Glomerular visceral epithelial cell (primary cell): Measurements from ENCODE around the gene CCL4.
A peak's percentile ranks its signal among the peaks of the same experiment; 100 is the strongest.

Experiments used
- DNase-seq: peaks from one replicate; pipeline ENCODE4 v3.0.0-alpha.2; 2016; ENCODE audit errors: extremely low spot score

The CCL4 gene

DNA sequence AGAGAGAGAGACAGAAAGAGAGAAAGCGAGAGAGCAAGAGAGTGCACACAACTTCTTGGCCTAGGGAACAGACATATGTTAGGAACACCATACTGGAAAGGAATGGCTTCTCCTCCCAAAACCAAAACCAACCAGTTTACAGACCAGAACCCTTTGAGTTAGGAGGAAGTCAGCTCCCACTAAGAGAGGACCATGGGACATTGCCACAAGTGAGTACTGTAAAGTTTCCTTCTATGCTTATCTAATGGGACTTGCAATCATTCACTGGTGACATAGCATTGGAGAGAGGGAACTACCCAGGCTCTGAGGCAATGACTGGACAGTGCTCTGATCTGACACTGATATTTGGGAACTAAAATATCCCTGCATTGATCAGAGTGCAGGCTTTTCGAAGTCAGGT lies 40.4 kb downstream of the CCL4 start:
- no peak for DNase-seq

- DNase-seq: no peak
These were observed 41.5 kb downstream of the CCL4 start for GRCh38 chr17:36144981-36145729.

DNA sequence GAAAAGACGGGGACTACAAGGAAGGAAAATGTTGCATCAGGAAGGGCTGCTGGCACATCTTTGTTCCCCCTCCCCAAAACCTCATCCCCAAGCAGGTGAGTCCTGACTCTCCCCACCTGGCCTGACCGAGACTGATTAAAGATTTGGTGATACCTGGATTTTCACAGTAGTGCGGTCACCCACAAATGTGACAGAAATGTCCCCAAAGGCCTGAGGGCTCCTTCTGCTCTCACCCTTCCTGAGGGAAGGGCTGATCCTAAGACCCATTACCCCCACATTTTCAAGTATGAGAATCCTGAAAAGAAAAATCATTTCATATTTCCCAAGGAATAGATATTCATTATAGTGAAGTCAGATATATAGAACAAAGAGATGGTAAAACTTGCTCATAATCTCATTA lies 44.0 kb downstream of the CCL4 start:
- DNase-seq: no peak

GRCh38 chr17:36148559-36149295 lies 45.1 kb downstream of the CCL4 start:
- peak; percentile 59 for DNase-seq

DNA sequence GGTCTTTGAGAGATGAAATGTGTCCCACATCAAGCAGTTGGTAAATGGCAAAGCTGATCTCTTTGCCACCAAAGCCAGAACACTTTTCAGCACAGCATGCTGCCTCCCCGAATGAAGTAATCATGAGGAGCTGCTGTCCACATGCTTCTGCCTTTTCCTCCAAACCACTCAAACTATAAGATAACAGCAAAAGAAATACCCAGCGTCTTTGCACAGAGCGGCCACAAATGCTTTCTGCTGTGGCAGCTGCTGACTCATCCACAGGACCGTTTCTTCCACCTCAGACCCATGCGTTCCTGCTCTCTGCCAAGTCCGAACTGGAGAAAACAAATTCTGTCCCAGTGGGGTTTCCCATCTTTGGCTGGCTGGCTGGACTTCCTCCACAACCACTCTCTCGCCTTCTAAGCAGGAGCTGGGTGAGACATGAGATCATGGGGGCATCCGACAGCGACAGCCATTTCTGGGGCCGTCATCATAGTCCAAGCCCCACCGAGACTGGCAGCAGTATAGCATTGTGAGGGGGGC lies 45.7 kb downstream of the CCL4 start:
- DNase-seq: peak; percentile 20

DNA sequence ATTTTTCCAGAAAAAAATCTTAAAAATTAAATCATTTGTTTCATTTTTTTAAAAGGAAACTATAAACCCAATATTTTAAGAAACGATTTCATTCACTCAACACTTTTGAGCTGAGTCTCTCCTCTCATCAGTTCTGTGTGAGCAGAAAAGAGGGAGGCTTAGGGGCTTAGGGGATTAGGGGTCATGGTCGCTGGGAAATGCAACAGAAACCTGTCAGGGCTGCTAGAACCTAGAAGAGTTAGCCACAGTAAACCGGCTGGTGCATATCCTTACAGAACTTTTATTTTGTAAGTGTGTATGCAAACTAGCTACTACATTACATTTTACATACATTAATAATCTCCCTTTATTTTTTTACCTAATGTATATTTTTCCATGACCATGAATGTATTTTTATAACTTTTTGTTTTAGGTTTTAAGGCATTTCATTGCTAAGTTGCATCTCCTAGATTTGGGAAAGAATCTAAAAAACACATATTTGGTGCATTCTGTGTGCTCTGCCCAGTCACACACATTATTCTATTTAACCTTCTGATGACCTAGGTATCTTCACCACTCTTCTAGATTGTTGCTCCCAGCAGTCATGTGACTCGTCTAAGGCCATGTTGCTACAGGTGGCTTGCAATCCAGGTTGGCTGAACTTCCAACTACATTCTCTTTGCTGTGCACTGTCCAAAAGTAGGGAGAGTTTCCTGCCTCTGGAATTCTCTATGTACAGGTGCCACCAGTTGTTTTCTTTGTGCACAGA lies 48.4 kb downstream of the CCL4 start:
- DNase-seq: no peak

DNA sequence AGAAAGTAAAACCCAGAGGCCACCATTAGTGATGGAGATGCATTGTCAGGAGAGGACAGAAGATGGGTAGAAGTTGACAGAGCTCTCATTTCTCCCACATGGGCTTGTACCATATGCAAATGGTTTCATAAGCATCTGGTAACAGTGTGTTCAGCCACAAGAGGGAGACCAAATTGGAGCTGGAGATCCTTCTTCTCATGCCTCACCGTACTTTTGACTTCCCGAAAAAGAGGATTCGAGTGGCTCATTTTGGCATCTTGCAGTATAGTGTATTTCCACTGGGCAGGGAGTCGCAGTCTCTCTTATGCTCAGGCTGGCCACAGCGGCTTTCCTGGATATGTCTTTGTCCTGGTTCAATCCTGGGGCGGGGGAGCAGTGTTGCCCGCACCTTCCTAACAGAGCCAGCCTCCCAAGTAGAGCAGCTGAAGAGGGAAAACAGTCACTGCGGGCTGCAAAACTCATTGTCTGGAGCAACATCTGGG lies 49.1 kb downstream of the CCL4 start:
- DNase-seq: no peak

DNA sequence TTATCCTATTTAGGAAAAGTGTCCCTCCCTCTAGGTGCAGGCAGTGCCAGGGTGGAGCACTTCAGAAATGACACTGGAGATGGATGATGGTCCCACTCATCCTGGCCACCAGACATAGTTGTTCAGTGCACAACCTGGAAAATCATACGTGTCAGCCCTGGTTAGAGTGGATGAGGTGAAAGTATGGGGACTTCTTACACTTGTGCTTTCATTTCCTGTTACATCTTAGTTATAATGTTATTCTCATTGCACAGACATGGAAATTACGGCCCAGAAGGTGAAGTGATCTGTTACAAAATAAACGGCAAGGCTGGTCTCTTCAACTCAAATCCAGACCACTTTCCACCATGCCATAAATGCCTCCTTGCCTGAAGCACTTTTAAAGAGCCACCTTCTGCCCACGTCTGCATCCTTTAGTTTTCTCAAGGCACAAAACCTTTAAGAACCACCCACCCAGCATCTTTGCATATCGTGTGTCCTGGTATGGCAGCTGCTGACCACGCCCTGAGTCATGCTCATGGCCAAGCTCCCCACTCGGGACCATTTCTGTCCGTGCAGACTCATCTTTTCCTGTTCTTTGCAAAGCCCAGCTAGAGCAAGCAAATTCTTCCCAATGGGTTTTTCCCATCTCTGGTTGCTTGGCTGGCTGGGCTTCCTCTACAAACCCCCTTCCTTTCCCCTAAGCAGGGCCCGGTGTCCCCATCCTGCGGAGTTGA lies 50.4 kb downstream of the CCL4 start:
- DNase-seq: no peak
